Posterior cingulate gyrus (tissue), 11 donors: Measurements from ENCODE around the gene KRTAP9-7.
A peak's percentile ranks its signal among the peaks of the same experiment; 100 is the strongest.

Experiments
- DNase-seq, 10 donors: peaks; one replicate each; pipeline versions ENCODE4 v3.0.0 to v3.0.0-alpha.2; 2020 to 2021; ENCODE audit warnings: mixed read lengths in 3 of 10
- intact Hi-C: fragments of 100-400 bp; cut with DNase I; formaldehyde crosslinking; loops from one replicate; pipeline ENCODE4 v1.15.1; 2023

KRTAP9-7 gene

DNA sequence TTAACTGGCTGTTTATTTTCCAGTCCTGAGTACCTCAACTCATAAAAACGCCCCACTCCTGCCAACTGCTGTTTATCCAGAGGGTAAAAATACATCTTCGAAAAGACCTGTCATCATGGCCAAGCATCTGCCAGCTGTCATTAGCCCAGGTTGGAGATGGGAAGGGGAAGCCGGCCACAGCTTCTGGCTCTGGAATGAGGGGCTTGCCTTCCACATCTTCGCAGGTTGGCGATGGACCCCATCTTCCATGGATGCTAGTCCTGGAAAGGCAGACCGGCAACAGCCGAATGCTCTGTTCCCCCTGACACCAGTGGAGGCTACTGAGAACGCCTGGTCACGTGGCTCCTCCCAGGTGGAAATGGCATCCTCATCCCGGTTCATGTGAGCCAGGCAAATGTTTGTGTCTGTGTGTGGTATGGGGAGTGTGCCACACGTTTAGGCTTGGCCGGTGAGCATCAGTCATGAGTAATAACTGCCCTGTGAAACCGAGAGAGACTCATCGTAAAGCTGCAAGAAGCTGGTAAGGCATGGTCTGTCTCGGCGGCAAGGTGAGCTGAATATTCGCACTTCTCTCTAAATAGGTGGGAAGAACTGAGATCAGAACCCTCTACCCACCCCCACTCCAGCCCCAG is 40.4 kb downstream of the KRTAP9-7 start:
- intact Hi-C loops: no loop called here
- DNase-seq: no peak

DNA sequence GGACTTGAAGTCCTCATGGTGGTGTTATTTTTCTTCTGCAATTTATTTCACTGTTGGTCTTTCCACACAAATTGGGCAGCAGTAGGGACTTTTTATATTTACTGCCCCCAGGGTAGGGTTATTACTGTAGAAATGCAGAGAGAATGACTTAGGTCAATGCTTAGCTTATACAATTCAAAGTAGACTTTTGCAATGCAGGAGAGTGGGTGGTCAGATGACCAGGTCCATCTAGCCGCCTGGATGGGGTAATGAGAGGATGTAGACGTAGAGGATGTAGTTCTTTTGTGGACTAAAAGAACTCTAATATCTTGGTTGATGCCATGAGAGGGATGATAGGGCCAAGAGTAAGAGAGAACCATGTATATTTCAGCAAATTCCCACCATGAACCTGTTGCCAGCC is 42.7 kb downstream of the KRTAP9-7 start:
- intact Hi-C loops: no loop called here
- no peak for DNase-seq

DNA sequence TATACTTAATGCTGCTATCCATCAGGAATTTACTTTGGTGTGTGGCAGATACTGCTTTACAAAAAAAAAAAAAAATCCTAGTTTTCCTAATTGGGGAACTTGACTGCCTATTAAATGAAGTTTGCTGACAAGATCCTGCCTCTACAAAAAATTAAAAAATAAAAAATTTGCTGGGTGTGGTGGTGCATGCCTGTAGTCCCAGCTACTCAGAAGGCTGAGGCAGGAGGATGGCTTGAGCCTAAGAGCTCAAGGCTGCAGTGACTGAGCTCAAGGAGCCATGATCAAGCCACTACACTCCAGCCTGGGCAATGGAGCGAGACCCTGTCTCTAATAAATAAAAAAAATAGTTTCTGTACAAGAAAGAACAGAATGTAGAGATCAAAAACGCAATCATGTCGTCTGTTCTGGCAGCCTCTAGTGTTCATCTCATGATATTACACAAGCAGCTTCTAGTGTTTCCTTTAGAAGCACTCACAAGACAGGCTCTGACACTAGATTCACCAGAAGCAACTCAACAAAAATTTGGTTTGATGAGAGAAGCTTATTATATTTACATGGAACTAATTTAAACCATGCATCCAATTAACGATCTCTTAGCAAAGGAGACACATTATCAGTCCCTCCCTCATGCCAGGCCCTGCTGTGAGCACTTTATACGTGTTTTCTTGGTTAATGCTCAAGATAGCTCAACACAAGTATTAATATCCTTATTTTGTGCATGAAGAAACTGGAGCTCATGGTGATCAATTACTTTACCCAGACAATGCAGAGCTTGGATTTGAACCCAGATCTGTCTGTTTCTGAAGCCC is 46.8 kb downstream of the KRTAP9-7 start:
- intact Hi-C loops: loop anchor here (2.0 kb wide), 1 partner anchor 413 kb away; no protein-coding TSS in a partner anchor
- DNase-seq: no peak

DNA sequence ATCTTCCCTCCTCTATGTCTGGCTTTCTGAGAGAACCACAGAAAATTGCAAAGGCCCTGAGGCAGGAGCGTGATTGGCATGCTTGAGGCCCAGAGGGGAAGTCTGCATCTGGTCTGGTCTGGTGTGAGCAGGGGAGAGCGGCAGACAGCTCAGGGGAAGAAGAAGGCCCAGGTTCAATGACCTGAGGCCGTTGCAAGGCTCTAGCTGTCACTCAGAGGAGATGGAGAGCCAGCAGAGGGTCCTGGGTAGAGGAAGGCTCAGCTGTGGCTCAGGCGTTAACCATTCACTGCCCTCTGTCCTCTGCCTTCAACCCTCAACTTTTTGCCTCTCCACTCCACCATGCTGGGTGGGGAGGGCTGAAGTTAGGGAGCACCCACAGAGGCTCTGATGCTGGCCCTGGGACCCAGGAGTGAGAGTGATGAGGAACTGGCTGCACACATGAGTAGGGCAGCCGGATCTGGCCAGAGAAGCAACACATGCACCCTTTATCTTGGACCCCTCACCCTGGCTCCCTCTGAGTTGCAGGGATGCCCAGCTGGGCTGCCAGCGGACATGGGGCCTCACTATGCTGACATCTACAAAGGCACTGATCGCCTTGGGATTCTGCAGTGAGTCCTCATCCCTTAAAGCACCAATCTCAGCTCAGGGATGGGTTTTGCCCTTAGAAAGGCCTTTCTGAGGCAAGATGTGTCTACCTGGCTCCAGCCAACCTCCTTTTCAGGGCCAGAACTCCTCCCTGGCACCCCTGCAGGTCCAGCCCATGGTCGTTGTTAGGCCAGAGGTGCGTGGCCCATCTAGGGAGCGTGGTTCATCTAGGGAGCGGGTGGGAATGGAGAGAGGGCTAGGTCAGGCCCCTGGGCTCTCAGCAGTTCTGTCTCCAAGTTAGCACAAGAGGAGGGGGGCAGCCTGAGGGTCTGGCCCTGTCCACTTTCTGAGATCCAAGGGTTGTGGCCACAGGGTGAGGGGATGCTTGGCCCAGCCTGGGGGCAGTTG is 47.7 kb downstream of the KRTAP9-7 start:
- DNase-seq: peak in 1 of 10 donors; percentile 60
- intact Hi-C loops: loop anchor here (2.0 kb wide), 1 partner anchor 414 kb away; no protein-coding TSS in a partner anchor

DNA sequence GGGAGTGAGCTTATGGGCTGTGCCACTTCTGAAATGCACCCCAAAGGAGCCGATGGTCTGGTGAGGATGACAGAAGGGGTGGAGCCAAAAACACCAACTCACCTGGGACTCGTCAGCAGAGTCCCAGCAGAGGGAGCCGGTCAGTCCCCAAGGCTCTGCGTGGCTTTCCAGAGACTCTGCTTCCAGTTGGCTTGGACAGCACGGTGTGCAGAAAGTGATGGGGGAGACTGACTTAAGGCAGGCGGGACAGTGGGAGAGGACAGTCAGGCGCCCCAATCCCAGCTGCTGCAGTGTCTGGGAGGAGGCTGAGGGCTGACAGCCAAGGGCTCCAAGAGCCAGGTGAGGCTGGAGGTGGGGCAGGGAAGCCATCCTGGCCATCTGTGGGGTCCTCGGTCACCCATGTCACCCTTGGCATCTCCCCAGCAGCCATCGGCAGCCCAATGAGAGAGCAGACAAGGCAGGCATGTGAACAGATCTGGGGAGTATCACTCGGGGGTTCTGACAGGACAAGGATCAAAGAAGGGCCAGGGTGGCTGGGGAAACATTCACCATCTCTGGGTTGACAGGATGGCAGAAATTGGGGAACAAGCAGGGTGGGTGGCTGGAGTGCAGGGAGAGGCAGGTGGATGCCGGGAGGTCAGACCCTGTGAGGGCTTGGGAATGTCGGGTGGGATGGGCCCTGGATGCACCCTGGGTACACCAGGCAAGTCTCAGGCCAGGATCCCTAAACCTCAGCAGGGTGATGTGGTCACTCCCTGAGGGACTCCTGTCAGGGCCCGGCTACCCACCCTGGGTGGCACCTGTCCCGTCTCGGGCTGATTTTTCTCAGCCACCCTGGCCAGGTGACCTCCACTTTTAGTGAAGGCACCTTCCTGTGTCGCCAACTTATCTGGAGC is 48.9 kb downstream of the KRTAP9-7 start:
- no peak for DNase-seq
- intact Hi-C loops: no loop called here

DNA sequence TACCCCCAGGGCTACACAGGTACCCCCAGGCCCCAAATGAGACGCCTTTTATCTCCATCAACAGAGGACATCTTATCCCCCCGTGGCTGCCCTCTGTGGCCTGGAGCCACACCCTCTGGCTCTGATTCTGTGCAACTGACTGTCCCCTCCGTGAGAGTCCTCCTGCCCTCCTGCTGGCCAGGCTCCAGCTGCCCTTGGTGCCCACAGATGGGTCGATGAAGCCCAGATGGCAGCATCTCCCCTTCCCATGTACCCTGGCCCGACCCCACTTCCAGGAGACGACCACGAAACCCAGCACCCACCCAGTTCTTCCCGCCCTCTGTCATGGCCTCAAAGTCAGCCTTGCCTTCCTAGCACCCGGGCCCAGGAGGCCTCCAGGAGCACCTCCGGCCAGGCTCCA is 49.6 kb downstream of the KRTAP9-7 start:
- DNase-seq: peak in 1 of 10 donors; percentile 73
- intact Hi-C loops: no loop called here

DNA sequence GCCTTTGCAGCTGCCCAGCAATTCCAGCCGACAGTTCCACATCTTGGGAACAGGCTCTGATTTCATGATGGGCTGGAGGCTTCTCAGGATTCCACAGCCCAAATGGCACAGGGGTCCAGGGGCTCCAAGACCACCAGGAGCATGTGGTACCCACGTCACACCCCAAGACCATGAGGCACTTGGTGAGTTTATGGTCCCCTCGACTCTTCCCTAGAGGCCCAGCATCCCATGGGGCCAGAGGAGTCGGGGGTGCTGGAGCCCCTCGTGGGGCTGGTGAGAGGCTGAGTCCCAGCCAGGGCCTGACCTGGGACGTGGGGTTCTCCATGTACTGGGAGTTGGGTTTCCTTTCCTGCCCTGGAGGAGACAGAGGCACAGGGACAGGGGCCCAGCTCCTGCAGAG is 50.1 kb downstream of the KRTAP9-7 start:
- no peak for DNase-seq
- intact Hi-C loops: no loop called here
